K562 (cell line): ENCODE measurements around the gene CACNB1. TPM values are rescaled to one million over a fixed set of nuclear protein-coding genes. Genes with fewer than 3 reads are reported as not detected.

ENCODE experiments used
- ATAC-seq: fragments of 200-7000 bp; cut with Tn5 transposase; 3 replicates; pipeline ENCODE4 v1.9.1; 2020; ENCODE audit warnings: moderate library complexity
- BruUV-seq: library from RNA; stranded (reverse); fragments of 400-500 nt; replicated peaks from 2 replicates; lab custom pipeline; 2021; lab: Mats Ljungman, UMichigan
- CTCF ChIA-PET: fragments of 300-600 bp; formaldehyde crosslinking; extraction: SDS; loops from one replicate; lab custom pipeline; 2021; ENCODE audit warnings: low intra/inter-chr PET ratio; lab: Yijun Ruan, JAX
- POLR2A ChIA-PET: fragments of 300-600, 350-650 bp; sonication (Branson Sonifier 250); formaldehyde crosslinking; extraction: SDS; loops from one replicate; lab custom pipeline; 2021; ENCODE audit warnings: antibody characterized with exemption, inconsistent platforms; lab: Yijun Ruan, JAX
- DNase-seq, 4 experiments: peaks; one replicate each; pipeline versions ENCODE4 v3.0.0 to v3.0.0-alpha.2; 2011 to 2018; ENCODE audit warnings: low spot score in 3 of 4, mixed read lengths in 3 of 4; ENCODE audit errors: extremely low read depth in 1 of 4
- FAIRE-seq: peaks from 2 replicates; lab custom pipeline; 2011; peaks lifted over from hg19 to GRCh38; lab: Jason Lieb, UNC
- H2AFZ ChIP-seq: 2 replicates; pipeline ENCODE4 v1.6.0; 2011; ENCODE audit warnings: low read depth, low read length, control low read depth, inconsistent platforms
- H3K27ac ChIP-seq: fragments of 200-600 bp; 3 replicates; pipeline ENCODE4 v1.8.0; 2011; ENCODE audit warnings: low read depth, mild to moderate bottlenecking, control low read depth, inconsistent platforms, low read length, moderate library complexity, mixed read lengths; ENCODE audit errors: extremely low read depth
- H3K27me3 ChIP-seq, 2 experiments: fragments of 300-600 bp in 1 of 2; 2 replicates in 1 of 2; 3 replicates in 1 of 2; pipeline versions ENCODE4 v1.6.0 to v1.8.0; 2011; ENCODE audit warnings: inconsistent platforms in 2 of 2, low read length in 2 of 2, mild to moderate bottlenecking in 1 of 2, mixed read lengths in 1 of 2, moderate library complexity in 1 of 2; ENCODE audit not compliant: control insufficient read depth in 2 of 2, insufficient read depth in 2 of 2
- H3K36me3 ChIP-seq: fragments of 300-600 bp; 3 replicates; pipeline ENCODE4 v1.8.0; 2011; ENCODE audit warnings: mild to moderate bottlenecking, low read length, inconsistent platforms; ENCODE audit not compliant: control insufficient read depth, insufficient read depth
- H3K4me1 ChIP-seq, 2 experiments: fragments of 200-600 bp in 1 of 2; replicated peaks in 1 of 2; 2 replicates in 1 of 2; 3 replicates in 1 of 2; pipeline versions ENCODE4 v1.5.1 to v1.8.0; 2011; ENCODE audit warnings: inconsistent platforms in 2 of 2, low read length in 2 of 2, mild to moderate bottlenecking in 1 of 2, mixed read lengths in 1 of 2, moderate library complexity in 1 of 2; ENCODE audit not compliant: control insufficient read depth in 2 of 2, insufficient read depth in 2 of 2
- H3K4me2 ChIP-seq: 2 replicates; pipeline ENCODE4 v1.6.1; 2011; ENCODE audit warnings: low read length, control low read depth, inconsistent platforms, mixed read lengths; ENCODE audit not compliant: insufficient read depth
- H3K4me3 ChIP-seq: fragments of 200-600 bp; sonication (generic), shearing (Covaris generic); 2 replicates; pipeline ENCODE4 v1.5.1; 2016; ENCODE audit warnings: control low read depth, inconsistent platforms
- H3K79me2 ChIP-seq: fragments of 200-600 bp; 3 replicates; pipeline ENCODE4 v1.8.0; 2011; ENCODE audit warnings: low read length, inconsistent platforms; ENCODE audit not compliant: control insufficient read depth, insufficient read depth
- H3K9ac ChIP-seq, 2 experiments: 2 replicates each; pipeline versions ENCODE4 v1.6.0 to v1.6.1; 2011; ENCODE audit warnings: low read depth in 2 of 2, low read length in 2 of 2, control low read depth in 1 of 2, inconsistent platforms in 1 of 2, mild to moderate bottlenecking in 1 of 2, mixed read lengths in 1 of 2; ENCODE audit not compliant: insufficient read depth in 1 of 2
- H3K9me1 ChIP-seq: one replicate; pipeline ENCODE4 v1.6.0; 2011; ENCODE audit warnings: inconsistent platforms, mild to moderate bottlenecking, low read length, moderate library complexity; ENCODE audit not compliant: control insufficient read depth, insufficient read depth
- H3K9me3 ChIP-seq: replicated peaks from 2 replicates; pipeline ENCODE4 v1.5.1; 2011; ENCODE audit warnings: low read depth, low read length, inconsistent platforms; ENCODE audit not compliant: control insufficient read depth, insufficient read depth
- H4K20me1 ChIP-seq: replicated peaks from 2 replicates; pipeline ENCODE4 v1.6.1; 2011; ENCODE audit warnings: low read length, inconsistent platforms, mixed read lengths; ENCODE audit not compliant: control insufficient read depth, insufficient read depth
- ESRRA ChIP-seq: fragments of 450-650 bp; IDR thresholded peaks from 2 replicates; pipeline ENCODE4 v1.6.1; 2014; ENCODE audit warnings: low read depth, mild to moderate bottlenecking, moderate library complexity, borderline replicate concordance
- HIVEP1 ChIP-seq: fragments of 250-450 bp; sonication (Bioruptor Pico); IDR thresholded peaks from 2 replicates; pipeline ENCODE4 v1.4.0; 2020; ENCODE audit warnings: mild to moderate bottlenecking
- KDM1A ChIP-seq, 2 experiments: fragments of 450-650 bp; IDR thresholded peaks; 2 replicates each; pipeline ENCODE4 v1.6.1; 2016; ENCODE audit warnings: mild to moderate bottlenecking in 2 of 2
- PCBP1 ChIP-seq: fragments of 200-400 bp; formaldehyde crosslinking; IDR thresholded peaks from 2 replicates; pipeline ENCODE4 v1.6.1; 2018; ENCODE audit warnings: mild to moderate bottlenecking, low read depth, low read length; ENCODE audit not compliant: poor library complexity, severe bottlenecking
- POU5F1 ChIP-seq: fragments of 150-350 bp; IDR thresholded peaks from 2 replicates; pipeline ENCODE4 v1.6.1; 2014; ENCODE audit warnings: borderline replicate concordance, low read length, low read depth, mild to moderate bottlenecking; ENCODE audit not compliant: partially characterized antibody
- SAFB ChIP-seq: fragments of 200-400 bp; formaldehyde crosslinking; IDR thresholded peaks from 2 replicates; pipeline ENCODE4 v1.6.1; 2017; ENCODE audit warnings: low read depth, low read length, borderline replicate concordance
- SNRNP70 ChIP-seq: fragments of 200-400 bp; formaldehyde crosslinking; optimal IDR thresholded peaks from 2 replicates; pipeline ENCODE3; 2017; ENCODE audit warnings: low read depth, low read length
- ZBTB7A ChIP-seq: IDR thresholded peaks from 2 replicates; pipeline ENCODE4 v1.6.1; 2011; ENCODE audit warnings: low read depth, mild to moderate bottlenecking, low read length, moderate library complexity, borderline replicate concordance; ENCODE audit not compliant: control insufficient read depth
- ZFP30 ChIP-seq: fragments of 250-450 bp; sonication (Bioruptor Pico); IDR thresholded peaks from 2 replicates; pipeline ENCODE4 v1.8.0; 2022; ENCODE audit warnings: moderate library complexity, mild to moderate bottlenecking, inconsistent platforms, borderline replicate concordance
- ZKSCAN1 ChIP-seq: fragments of 150-350 bp; IDR thresholded peaks from 2 replicates; pipeline ENCODE4 v1.6.1; 2016; ENCODE audit warnings: low read depth, low read length
- ZNF263 ChIP-seq: sonication (generic); formaldehyde crosslinking; IDR thresholded peaks from 2 replicates; pipeline ENCODE4 v1.8.0; 2022; ENCODE audit warnings: mild to moderate bottlenecking, missing genetic modification reagents, borderline replicate concordance
- WGBS: fragments of 100-300 bp; shearing (Covaris generic); methylation state at CpG from one replicate; pipeline ENCODE4 v1.1.6; 2016; ENCODE audit warnings: low coverage, mixed read lengths; ENCODE audit not compliant: insufficient coverage; ENCODE audit errors: missing lambda C conversion rate; 5-methylcytosine and 5-hydroxymethylcytosine counted together
- in situ Hi-C: fragments of 300-500 bp; cut with MboI; formaldehyde crosslinking; loops from 4 replicates; pipeline ENCODE4 v1.15.0; 2018; ENCODE audit warnings: inconsistent platforms, mixed read lengths
- intact Hi-C: fragments of 100-400 bp; cut with micrococcal nuclease; formaldehyde crosslinking; loops from 2 replicates; pipeline ENCODE4 v1.14.2; 2022
- polyA plus RNA-seq, 8 experiments: library from polyadenylated mRNA; depleted of rRNA in 4 of 8; stranded (reverse) in 5 of 8; unstranded in 3 of 8; fragments of >200 nt; fragmentation: Nextera tagmentation in 2 of 8; fragmentation: Illumina TruSeq in 1 of 8; extraction: Ambion mirVana in 2 of 8; extraction: Trizol in 1 of 8; gene quantifications; 2 replicates each; pipeline versions ENCODE4 v1.2.1 to v1.2.3, GENCODE V29; 2011 to 2014; ENCODE audit warnings: inconsistent platforms in 1 of 8, missing spikeins in 1 of 8
- total RNA-seq, 7 experiments: library from RNA; depleted of rRNA in 6 of 7; stranded (reverse); fragments of >200 nt in 6 of 7; fragmentation: Illumina TruSeq in 2 of 7; extraction: Trizol in 2 of 7; gene quantifications; 2 replicates each; pipeline versions ENCODE4 v1.2.1 to v1.2.3, GENCODE V29; 2011 to 2021; ENCODE audit warnings: low replicate concordance in 1 of 7
- TF ChIP-seq, protein P1 (sequence below): fragments of 450-650 bp; formaldehyde crosslinking; IDR thresholded peaks from 2 replicates; pipeline ENCODE4 v1.4.0; 2020; ENCODE audit warnings: mild to moderate bottlenecking, moderate library complexity
- TF ChIP-seq, protein P2 (sequence below): fragments of 250-450 bp; sonication (Bioruptor Pico); IDR thresholded peaks from 2 replicates; pipeline ENCODE4 v1.4.0; 2020; ENCODE audit warnings: mild to moderate bottlenecking, moderate library complexity, borderline replicate concordance
- TF ChIP-seq, protein P3 (sequence below): sonication (generic); formaldehyde crosslinking; IDR thresholded peaks from 2 replicates; pipeline ENCODE4 v1.8.0; 2022; ENCODE audit warnings: missing genetic modification reagents, mild to moderate bottlenecking, borderline replicate concordance

Gene CACNB1
- total and polyA plus RNA-seq, 9 of the 15 experiments (the other 6 are each of a cell fraction or from before 2014, with no cell fraction given), result 0.08 to 7.4 (median 3.0) TPM

DNA sequence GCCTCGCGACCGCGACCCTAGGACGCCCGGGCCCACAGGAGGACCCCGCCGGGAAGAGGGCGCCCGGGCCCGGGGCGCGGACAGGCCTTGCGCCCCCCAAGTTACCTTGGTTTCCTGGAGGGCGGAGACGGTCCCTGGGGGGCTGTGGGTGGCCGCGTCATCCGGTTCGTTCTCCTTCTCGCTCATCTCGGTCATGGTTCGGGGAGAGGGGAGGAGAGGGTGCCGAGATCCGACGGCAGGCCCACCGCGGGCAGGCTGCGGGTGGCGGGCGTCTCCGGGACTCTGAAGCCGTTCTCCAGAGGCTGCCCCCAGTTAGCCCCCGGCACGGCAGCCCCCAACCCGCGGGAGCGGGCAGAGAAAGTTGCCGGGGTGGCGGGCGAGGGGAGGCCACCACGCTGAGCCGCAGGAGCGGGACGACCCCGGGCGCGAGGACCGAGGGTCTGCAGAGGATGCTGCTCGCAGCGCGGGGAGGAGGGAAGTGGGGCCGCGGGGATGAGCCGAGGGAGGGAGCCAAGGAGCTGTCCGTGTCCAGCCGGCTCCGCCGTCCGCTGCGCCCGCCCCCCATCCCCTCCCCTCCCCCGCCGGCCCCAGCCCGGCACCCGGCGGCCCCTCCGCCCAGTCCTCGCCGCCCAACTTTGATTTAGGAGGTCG is 28.0 kb upstream of the CACNB1 start, which contains the start of gene STAC2:
TSS of gene STAC2 (minus strand) at position 638 of the 651 bp plus-strand sequence. CDS start at position 195, 443 bp downstream.
- no TSS peak for BruUV-seq
- no peaks in the 10 kb centered on the region for H3K36me3 ChIP-seq
- CTCF ChIA-PET, result no interaction called here
- intact Hi-C loops (no loop called here), in situ Hi-C loops (no loop called here)
- no peaks in the 10 kb centered on the region for H3K9me3 ChIP-seq
- H3K4me2 ChIP-seq, result no peak within 1 kb of the TSS
- H3K9me1 ChIP-seq, result no peaks in the 10 kb centered on the region
- DNase-seq (no peak), ATAC-seq (peak; percentile 52), FAIRE-seq (no peak)
- no peak within 1 kb of the TSS for H3K9ac ChIP-seq
- peaks cover 2 to 29% of the 10 kb centered on the region in 2 experiments; a peak in 3 of 5 replicates for H3K4me1 ChIP-seq
- no peak within 1 kb of the TSS for H2AFZ ChIP-seq
- H4K20me1 ChIP-seq, result no peaks in the 10 kb centered on the region
- POLR2A ChIA-PET, result interaction anchor here (1.0 kb wide), 1 partner anchor 26 kb away, joined by 3 read pairs; the partner anchor contains the start of gene RPL19
- no peaks in the 10 kb centered on the region for H3K79me2 ChIP-seq
- TF ChIP-seq HIVEP1 (CRISPR knock-in tag), result no peak
- TF ChIP-seq, protein P1, sequence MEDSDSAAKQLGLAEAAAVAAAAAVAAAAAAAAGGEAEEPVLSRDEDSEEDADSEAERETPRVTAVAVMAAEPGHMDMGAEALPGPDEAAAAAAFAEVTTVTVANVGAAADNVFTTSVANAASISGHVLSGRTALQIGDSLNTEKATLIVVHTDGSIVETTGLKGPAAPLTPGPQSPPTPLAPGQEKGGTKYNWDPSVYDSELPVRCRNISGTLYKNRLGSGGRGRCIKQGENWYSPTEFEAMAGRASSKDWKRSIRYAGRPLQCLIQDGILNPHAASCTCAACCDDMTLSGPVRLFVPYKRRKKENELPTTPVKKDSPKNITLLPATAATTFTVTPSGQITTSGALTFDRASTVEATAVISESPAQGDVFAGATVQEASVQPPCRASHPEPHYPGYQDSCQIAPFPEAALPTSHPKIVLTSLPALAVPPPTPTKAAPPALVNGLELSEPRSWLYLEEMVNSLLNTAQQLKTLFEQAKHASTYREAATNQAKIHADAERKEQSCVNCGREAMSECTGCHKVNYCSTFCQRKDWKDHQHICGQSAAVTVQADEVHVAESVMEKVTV (CRISPR knock-in tag), result no peak
- TF ChIP-seq, protein P2, sequence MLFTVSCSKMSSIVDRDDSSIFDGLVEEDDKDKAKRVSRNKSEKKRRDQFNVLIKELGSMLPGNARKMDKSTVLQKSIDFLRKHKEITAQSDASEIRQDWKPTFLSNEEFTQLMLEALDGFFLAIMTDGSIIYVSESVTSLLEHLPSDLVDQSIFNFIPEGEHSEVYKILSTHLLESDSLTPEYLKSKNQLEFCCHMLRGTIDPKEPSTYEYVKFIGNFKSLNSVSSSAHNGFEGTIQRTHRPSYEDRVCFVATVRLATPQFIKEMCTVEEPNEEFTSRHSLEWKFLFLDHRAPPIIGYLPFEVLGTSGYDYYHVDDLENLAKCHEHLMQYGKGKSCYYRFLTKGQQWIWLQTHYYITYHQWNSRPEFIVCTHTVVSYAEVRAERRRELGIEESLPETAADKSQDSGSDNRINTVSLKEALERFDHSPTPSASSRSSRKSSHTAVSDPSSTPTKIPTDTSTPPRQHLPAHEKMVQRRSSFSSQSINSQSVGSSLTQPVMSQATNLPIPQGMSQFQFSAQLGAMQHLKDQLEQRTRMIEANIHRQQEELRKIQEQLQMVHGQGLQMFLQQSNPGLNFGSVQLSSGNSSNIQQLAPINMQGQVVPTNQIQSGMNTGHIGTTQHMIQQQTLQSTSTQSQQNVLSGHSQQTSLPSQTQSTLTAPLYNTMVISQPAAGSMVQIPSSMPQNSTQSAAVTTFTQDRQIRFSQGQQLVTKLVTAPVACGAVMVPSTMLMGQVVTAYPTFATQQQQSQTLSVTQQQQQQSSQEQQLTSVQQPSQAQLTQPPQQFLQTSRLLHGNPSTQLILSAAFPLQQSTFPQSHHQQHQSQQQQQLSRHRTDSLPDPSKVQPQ (CRISPR knock-in tag), result no peak
- no peak for TF ChIP-seq SNRNP70
- peak; percentile 37; the same call in 1 of the 2 replicates for TF ChIP-seq ZBTB7A
- no peak for TF ChIP-seq ZFP30
- TF ChIP-seq, protein P3, sequence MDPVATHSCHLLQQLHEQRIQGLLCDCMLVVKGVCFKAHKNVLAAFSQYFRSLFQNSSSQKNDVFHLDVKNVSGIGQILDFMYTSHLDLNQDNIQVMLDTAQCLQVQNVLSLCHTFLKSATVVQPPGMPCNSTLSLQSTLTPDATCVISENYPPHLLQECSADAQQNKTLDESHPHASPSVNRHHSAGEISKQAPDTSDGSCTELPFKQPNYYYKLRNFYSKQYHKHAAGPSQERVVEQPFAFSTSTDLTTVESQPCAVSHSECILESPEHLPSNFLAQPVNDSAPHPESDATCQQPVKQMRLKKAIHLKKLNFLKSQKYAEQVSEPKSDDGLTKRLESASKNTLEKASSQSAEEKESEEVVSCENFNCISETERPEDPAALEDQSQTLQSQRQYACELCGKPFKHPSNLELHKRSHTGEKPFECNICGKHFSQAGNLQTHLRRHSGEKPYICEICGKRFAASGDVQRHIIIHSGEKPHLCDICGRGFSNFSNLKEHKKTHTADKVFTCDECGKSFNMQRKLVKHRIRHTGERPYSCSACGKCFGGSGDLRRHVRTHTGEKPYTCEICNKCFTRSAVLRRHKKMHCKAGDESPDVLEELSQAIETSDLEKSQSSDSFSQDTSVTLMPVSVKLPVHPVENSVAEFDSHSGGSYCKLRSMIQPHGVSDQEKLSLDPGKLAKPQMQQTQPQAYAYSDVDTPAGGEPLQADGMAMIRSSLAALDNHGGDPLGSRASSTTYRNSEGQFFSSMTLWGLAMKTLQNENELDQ (CRISPR knock-in tag), result no peak
- no peak for TF ChIP-seq POU5F1
- no peak for TF ChIP-seq ZKSCAN1
- TF ChIP-seq PCBP1, result peak; percentile 51
- TF ChIP-seq ESRRA, result no peak
- 0 out of 2 replicates have a peak, but pooled peaks have one; percentile 28 for TF ChIP-seq SAFB
- peak; percentile 81 for TF ChIP-seq ZNF263 (CRISPR knock-in tag)
- no peak for TF ChIP-seq KDM1A (IDR thresholded peaks at IDR 0.05)
- peak within 1 kb of the TSS; percentile 15; the same call in 1 of the 2 replicates for H3K4me3 ChIP-seq
- 8% methylated on average over 5 of the region's 71 CpGs for WGBS
- H3K27me3 ChIP-seq, result peaks cover 6 to 35% of the 10 kb centered on the region in 2 experiments; a peak in 4 of 5 replicates
- no peak within 1 kb of the TSS for H3K27ac ChIP-seq
